Stimulated activated naive CD8-positive, alpha-beta T cell treated with anti-CD3 and anti-CD28 coated beads, Interleukin-15, amount 100 ng/mL, for 72 hours (primary cell): Measurements from ENCODE around the gene RAB6A.
"Not testable (repeated sequence)": the region's sequence is repeated elsewhere in the genome, so short reads cannot be mapped to it uniquely, and the experiment has no call there.

Experiments used
- ATAC-seq: fragments of 150-1000 bp; cut with Tn5 transposase; 2 replicates; pipeline ENCODE4 v1.10.0; 2021; ENCODE audit warnings: mild to moderate bottlenecking, moderate library complexity
- DNase-seq, 2 donors: peaks; one replicate each; pipeline ENCODE4 v3.0.0; 2021 to 2022
- H3K27ac Mint-ChIP-seq, 2 donors: one replicate each; pipeline ENCODE4 v1.8.0; 2022; ENCODE audit warnings: mild to moderate bottlenecking in 2 of 2, mixed read lengths in 2 of 2, moderate library complexity in 2 of 2
- H3K27me3 Mint-ChIP-seq: one replicate; pipeline ENCODE4 v1.8.0; 2022; ENCODE audit warnings: mixed read lengths
- H3K4me1 Mint-ChIP-seq: one replicate; pipeline ENCODE4 v1.8.0; 2022; ENCODE audit warnings: mild to moderate bottlenecking, mixed read lengths
- H3K4me3 Mint-ChIP-seq, 2 donors: one replicate each; pipeline ENCODE4 v1.8.0; 2022; ENCODE audit warnings: mild to moderate bottlenecking in 2 of 2, mixed read lengths in 2 of 2, moderate library complexity in 1 of 2
- H3K9me3 Mint-ChIP-seq, 2 donors: one replicate each; pipeline ENCODE4 v1.8.0; 2022; ENCODE audit warnings: mixed read lengths in 2 of 2

The RAB6A gene

DNA sequence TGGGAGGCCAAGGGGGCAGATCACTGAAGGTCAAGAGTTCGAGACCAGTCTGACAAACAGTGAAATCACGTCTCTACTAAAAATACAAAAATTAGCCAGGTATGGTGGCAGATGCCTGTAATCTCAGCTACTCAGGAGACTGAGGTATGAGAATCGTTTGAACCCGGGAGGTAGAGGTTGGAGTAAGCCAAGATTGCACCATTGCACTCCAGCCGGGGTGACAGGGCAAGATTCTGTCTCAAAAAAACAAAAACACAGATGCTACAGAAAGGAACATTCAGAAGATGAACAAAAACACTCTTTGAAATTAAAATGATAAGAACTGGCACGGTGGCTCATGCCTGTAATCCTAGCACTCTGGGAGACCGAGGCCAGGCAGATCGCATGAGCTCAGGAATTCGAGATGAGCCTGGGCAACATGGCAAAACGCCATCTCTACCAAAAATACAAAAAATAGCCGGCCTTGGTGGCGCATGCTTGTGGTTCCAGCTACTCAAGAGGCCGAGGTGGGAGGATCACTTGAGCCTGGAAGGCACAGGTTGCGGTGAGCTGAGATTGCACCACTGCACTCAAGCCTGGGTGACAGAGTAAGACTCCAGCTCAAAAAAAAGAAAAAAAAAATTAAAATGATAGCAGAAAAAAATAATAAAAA is 8.5 kb downstream of the RAB6A start:
- DNase-seq, result no peak
- no peaks in the 10 kb centered on the region for H3K9me3 Mint-ChIP-seq
- H3K4me3 Mint-ChIP-seq, result no peak overlapping the region
- H3K4me1 Mint-ChIP-seq, result peaks cover 44% of the 10 kb centered on the region
- no peak for ATAC-seq
- no peaks in the 10 kb centered on the region for H3K27me3 Mint-ChIP-seq
- peak overlapping the region; percentile 19 to 61 for H3K27ac Mint-ChIP-seq

DNA sequence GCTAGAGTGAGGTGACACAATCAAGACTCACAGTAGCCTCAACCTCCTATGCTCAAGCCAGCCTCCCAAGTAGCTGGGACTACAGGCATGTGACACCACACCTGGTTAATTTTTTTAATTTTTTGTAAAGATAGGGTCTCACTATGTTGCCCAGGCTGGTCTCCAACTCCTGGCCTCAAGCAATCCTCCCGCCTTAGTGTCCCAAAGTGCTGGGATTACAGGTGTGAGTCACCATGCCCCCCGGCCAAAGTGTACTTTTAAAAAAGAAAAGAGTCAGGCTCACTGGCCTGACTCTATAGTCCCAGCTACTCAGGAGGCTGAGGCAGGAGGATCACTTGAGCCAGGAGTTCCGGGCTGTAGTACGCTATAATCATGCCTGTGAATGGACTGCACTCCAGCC is 10.0 kb downstream of the RAB6A start:
- not testable (repeated sequence) for ATAC-seq, DNase-seq, H3K9me3 Mint-ChIP-seq, H3K4me3 Mint-ChIP-seq, H3K27me3 Mint-ChIP-seq
- Mint-ChIP-seq H3K27ac (peak overlapping the region in 1 of 2 donors; percentile 80), H3K4me1 (peaks cover 45% of the 10 kb centered on the region)

DNA sequence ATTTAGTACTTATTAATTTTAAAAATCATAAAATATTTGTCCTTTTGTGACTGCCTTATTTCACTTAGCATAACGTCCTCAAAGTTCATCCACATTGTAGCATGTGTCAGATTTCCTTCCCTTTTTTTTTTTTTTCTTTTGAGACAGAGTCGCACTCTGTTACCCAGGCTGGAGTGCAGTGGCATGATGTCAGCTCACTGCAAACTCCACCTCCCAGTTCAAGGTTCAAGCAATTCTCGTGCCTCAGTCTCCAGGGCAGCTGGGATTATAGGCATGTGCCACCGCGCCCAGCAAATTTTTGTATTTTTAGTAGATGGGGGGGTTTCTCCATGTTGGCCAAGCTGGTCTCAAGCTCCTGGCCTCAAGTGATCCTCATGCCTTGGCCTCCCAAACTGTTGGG is 10.6 kb downstream of the RAB6A start:
- Mint-ChIP-seq H3K9me3 (no peaks in the 10 kb centered on the region), H3K4me1 (peaks cover 45% of the 10 kb centered on the region), H3K4me3 (no peak overlapping the region), H3K27ac (no peak overlapping the region), H3K27me3 (no peaks in the 10 kb centered on the region)
- no peak for ATAC-seq
- DNase-seq, result no peak

DNA sequence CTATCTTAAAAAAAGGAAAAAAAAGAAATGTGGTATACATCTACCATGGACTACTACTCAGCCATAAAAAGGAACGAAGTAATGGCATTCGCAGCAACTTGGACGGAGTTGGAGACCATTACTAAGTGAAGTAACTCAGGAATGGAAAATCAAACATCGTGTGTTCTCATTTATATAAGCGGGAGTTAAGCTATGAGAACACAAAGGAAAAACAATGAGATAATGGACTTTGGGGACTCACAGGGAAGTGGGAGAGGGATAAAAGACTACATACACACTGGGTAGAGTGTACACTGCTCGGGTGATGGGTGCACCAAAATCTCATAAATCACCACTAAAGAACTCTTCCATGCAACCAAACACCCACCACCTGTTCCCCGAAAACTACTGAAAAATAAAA is 11.8 kb downstream of the RAB6A start:
- H3K4me3 Mint-ChIP-seq, result no peak overlapping the region
- ATAC-seq (no peak), DNase-seq (no peak)
- H3K27ac Mint-ChIP-seq, result no peak overlapping the region
- H3K4me1 Mint-ChIP-seq, result peaks cover 44% of the 10 kb centered on the region
- H3K9me3 Mint-ChIP-seq, result no peaks in the 10 kb centered on the region
- H3K27me3 Mint-ChIP-seq, result no peaks in the 10 kb centered on the region

DNA sequence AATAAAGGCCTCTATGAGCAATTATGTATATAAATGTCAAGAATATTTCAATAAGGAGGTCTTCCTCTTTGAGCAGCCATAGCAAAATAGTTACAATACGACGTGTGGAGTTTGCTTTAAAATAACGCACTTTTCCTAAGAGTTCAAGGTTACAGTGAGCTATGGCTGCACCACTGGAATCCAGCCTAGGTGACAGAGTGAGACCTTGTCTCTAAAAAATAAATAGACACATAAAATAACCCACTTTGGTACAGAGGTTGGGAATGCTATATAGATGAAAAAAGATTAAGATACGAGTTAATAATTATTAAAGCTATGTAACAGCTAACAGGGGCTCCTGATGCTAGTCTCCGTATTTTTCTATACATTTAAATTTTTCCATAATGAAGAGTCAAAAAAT is 12.6 kb downstream of the RAB6A start:
- DNase-seq (no peak), ATAC-seq (no peak)
- H3K27me3 Mint-ChIP-seq, result no peaks in the 10 kb centered on the region
- H3K9me3 Mint-ChIP-seq, result no peaks in the 10 kb centered on the region
- no peak overlapping the region for H3K4me3 Mint-ChIP-seq
- H3K4me1 Mint-ChIP-seq, result peaks cover 38% of the 10 kb centered on the region
- no peak overlapping the region for H3K27ac Mint-ChIP-seq

DNA sequence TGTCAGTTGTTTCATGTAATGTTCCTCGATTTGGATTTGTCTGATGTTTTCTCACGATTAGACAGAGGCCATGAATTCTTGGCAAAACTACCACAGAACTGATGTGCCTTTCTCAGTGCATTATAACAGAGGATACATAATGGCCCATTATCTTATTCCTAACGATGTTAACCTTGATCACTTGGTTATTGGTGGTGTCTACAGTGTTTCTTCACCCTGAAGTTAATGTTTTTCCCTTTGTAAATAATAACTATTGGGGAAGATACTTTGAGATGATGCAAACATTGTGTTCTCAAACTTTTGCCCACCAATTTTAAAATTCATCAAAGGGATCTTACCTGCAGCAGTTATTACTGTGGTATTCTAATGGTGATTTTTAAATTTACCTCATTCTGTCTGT is 13.1 kb downstream of the RAB6A start:
- ATAC-seq (no peak), DNase-seq (no peak)
- peaks cover 37% of the 10 kb centered on the region for H3K4me1 Mint-ChIP-seq
- no peak overlapping the region for H3K27ac Mint-ChIP-seq
- no peaks in the 10 kb centered on the region for H3K9me3 Mint-ChIP-seq
- no peaks in the 10 kb centered on the region for H3K27me3 Mint-ChIP-seq
- H3K4me3 Mint-ChIP-seq, result no peak overlapping the region

DNA sequence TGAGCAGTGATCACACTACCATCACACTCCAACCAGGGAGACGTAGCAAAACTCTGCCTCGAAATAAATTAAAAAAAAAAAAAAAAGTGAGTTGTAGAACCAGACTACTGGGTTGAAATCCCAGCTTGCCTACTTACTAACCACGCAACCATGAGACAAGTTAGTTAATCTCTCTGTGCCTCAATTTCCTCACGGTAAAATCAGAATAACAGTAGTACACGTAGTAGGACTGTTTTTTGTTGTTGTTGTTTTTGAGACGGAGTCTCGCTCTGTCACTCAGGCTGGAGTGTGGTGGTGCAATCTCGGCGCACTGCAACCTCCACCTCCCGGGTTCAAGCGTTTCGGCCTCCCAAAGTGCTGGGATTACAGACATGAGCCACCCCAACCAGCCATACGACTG is 14.2 kb downstream of the RAB6A start:
- Mint-ChIP-seq H3K27me3 (no peaks in the 10 kb centered on the region), H3K4me1 (peaks cover 26% of the 10 kb centered on the region), H3K4me3 (no peak overlapping the region), H3K9me3 (no peaks in the 10 kb centered on the region), H3K27ac (no peak overlapping the region)
- ATAC-seq (no peak), DNase-seq (no peak)

DNA sequence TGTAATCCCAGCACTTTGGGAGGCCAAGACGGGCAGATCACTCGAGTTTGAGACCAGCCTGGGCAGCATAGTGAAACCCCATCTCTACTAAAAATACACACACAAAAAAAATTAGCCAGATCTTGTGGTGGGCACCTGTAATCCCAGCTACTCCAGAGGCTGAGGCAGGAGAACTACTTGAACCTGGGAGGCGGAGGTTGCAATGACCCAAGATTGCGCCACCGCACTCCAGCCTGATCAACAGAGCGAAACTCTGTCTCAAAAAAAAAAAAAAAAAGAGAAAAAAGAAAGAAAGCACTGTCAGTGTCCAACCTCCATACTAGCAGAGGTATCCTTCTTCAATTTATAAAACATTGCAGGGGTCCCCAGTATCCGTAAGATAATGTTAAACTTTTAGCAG is 17.8 kb downstream of the RAB6A start:
- no peak for DNase-seq
- no peak for ATAC-seq
- no peak overlapping the region for H3K4me3 Mint-ChIP-seq
- H3K9me3 Mint-ChIP-seq, result no peaks in the 10 kb centered on the region
- peak overlapping the region in 1 of 2 donors; percentile 2 for H3K27ac Mint-ChIP-seq
- peaks cover 8% of the 10 kb centered on the region for H3K4me1 Mint-ChIP-seq
- no peaks in the 10 kb centered on the region for H3K27me3 Mint-ChIP-seq

DNA sequence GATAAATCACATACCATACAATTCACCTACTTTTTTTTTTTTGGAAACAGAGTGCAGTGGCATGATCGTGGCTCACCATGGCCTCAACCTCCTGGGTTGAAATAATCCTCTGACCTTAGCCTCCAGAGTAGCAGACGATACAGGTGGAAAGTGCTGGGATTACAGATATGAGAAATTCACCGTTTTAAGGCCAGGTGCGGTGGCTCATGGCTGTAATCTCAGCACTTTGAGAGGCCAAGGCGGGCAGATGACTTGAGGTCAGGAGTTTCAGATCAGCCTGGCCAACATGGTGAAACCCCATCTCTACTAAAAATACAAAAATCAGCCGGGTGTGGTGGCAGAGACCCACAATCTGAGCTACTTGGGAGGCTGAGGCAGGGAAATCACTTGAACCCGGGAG is 24.9 kb downstream of the RAB6A start:
- not testable (repeated sequence) for H3K4me3 Mint-ChIP-seq, H3K9me3 Mint-ChIP-seq, DNase-seq, H3K27me3 Mint-ChIP-seq, H3K27ac Mint-ChIP-seq, ATAC-seq
- peaks cover 21% of the 10 kb centered on the region for H3K4me1 Mint-ChIP-seq

DNA sequence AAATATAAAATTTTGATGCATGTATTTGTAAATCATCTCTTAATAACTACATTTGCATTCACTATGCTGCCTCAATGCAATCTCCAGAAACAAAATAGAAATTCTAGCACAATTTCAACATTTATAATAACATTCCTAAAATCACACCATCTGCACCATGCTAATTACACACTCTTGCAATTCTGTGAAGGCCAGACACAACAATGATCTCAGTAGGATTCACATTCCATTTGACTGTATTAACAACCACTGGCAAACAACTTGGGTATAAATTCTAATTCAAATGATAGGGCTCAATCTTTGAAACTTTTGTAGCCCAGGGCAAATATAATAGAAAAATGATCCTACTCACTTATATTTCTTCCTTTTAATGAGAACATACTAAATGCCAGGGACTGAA is 25.9 kb downstream of the RAB6A start:
- ATAC-seq, result no peak
- Mint-ChIP-seq H3K4me3 (no peak overlapping the region), H3K27ac (no peak overlapping the region), H3K27me3 (no peaks in the 10 kb centered on the region), H3K4me1 (peaks cover 27% of the 10 kb centered on the region), H3K9me3 (no peaks in the 10 kb centered on the region)
- no peak for DNase-seq

DNA sequence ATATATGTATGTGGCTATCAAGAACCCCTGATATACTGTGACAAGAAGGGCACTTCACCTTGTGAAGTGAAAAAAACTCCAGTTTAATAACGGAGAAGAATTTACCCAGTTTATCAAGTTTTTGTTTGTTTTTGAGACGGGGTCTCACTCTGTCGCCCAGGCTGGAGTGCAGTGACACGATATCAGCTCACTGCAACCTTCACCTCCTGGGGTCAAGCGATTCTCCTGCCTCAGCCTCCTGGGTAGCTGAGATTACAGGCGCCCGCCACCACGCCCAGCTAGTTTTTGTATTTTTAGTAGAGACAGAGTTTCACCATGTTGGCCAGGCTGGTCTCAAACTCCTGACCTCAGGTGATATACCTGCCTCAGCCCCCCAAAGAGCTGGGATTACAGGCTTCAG is 26.9 kb downstream of the RAB6A start:
- H3K27ac Mint-ChIP-seq, H3K27me3 Mint-ChIP-seq, ATAC-seq, DNase-seq, H3K4me3 Mint-ChIP-seq, H3K9me3 Mint-ChIP-seq: not testable (repeated sequence)
- peaks cover 36% of the 10 kb centered on the region for H3K4me1 Mint-ChIP-seq

DNA sequence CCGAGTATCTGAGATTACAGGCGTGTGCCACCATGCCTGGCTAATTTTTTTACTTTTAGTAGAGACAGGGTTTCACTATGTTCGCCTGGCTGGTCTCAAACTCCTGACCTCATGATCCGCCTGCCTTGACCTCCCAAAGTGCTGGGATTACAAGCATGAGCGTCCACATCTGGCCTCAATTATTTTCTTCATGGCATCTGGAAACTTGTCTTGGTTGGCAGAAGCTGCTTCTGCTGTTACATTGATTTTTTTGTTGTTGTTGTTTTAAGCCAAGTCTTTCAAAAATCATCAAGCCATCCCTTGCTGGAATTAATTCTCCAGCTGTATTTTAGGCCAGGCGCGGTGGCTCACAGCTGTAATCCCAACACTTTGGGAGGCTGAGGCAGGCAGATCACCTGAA is 27.9 kb downstream of the RAB6A start:
- H3K9me3 Mint-ChIP-seq, H3K27ac Mint-ChIP-seq, H3K27me3 Mint-ChIP-seq, DNase-seq, ATAC-seq, H3K4me3 Mint-ChIP-seq: not testable (repeated sequence)
- peaks cover 46% of the 10 kb centered on the region for H3K4me1 Mint-ChIP-seq

DNA sequence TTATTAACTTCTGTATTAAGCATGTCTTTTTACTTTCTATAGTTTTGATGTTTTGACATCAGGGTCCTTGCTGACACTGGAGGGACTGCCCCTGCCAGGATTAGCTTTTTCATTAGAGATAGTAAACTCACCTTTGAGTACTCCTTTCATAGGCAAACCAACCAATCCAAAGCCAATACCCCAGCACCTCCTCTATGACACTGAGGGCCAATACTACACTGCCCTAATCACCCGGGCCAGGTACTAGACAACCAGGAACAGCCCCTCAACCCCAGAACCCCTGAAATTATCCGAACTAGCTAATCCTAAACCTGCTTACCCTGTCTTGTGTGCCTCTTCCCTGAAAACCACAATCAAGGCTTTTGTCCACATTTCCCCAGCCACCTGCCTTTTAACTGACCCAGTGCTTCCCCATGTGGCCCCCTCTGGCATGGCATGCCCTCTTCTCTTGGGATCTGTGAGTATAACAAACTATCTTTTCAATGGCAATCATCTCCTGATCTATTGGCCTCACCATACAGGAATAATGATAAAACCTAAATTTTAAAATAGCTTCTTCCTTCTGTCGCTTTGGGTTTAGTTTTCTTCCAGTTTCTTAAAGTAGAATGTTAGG is 31.2 kb downstream of the RAB6A start:
- Mint-ChIP-seq H3K27ac (peak overlapping the region in 1 of 2 donors; percentile 80), H3K4me1 (peaks cover 43% of the 10 kb centered on the region), H3K27me3 (no peaks in the 10 kb centered on the region), H3K9me3 (no peaks in the 10 kb centered on the region), H3K4me3 (no peak overlapping the region)
- no peak for DNase-seq
- peak; percentile 49 for ATAC-seq

DNA sequence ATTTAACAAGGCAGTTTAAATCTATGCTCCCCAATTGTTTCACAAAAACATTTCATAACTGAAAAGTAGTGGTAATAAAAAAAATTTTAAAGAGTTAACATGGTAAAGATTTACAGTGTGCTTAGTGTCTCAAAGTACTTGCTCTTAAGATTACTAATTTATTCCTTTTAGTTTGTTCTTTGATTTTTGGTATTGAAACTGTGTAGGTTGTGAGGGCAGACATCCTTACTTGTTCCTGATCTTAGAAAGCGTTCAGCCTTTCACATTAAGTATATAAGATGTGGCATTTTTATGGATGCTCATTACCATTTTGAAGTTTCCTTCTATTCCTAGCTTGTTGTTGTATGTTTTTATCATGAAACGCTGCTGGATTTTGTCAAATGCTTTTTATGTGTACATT is 32.9 kb downstream of the RAB6A start:
- H3K4me1 Mint-ChIP-seq, result peaks cover 43% of the 10 kb centered on the region
- ATAC-seq, result no peak
- no peak overlapping the region for H3K27ac Mint-ChIP-seq
- H3K27me3 Mint-ChIP-seq, result no peaks in the 10 kb centered on the region
- no peaks in the 10 kb centered on the region for H3K9me3 Mint-ChIP-seq
- no peak overlapping the region for H3K4me3 Mint-ChIP-seq
- no peak for DNase-seq

DNA sequence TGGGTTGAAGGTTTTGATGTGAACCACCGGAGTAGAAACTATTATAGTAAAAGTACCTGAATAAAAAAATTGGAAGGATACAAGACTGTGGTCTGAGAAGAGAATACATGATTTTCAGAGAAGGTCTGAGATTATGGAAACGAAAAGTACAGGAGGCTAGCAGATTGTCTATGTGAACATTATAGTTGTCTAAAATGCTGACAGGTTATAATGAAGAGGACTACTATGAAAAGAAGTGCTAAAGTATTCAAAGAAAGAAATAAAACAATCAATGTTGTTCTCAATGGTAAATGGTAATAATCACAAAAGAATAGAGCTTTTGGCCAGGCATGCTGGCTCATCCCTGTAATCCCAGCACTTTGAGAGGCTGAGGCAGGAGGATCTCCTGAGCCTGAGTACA is 34.0 kb downstream of the RAB6A start:
- H3K27ac Mint-ChIP-seq, result no peak overlapping the region

DNA sequence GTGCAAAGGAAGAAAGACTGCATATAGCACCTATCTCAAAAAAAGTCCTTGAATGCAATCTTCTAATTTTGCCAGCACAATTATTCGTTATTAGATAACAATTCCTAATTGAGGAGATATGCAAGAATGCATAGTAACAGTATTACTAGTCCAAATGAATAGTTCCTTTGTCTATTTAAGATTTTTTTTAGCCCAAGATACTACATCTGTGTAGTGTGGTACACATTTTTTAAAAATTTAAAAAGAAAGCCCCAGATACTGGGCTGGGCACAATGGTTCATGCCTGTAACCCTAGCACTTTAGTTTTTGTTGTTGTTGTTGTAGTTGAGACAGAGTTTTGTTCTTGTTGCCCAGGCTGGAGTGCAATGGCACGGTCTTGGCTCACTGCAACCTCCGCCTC is 43.7 kb downstream of the RAB6A start:
- peaks cover 0 to 4% of the 10 kb centered on the region in 2 donors for H3K9me3 Mint-ChIP-seq
- no peak for ATAC-seq

More for the DNA sequence above, 34.0 kb downstream of the RAB6A start:
- no peak for ATAC-seq
- Mint-ChIP-seq H3K9me3 (peaks cover 0 to 2% of the 10 kb centered on the region in 2 donors), H3K27me3 (no peaks in the 10 kb centered on the region), H3K4me1 (peaks cover 43% of the 10 kb centered on the region), H3K4me3 (no peak overlapping the region)
- DNase-seq, result no peak

More for the DNA sequence above, 43.7 kb downstream of the RAB6A start:
- no peak for DNase-seq
- H3K27ac Mint-ChIP-seq, result no peak overlapping the region
- no peaks in the 10 kb centered on the region for H3K27me3 Mint-ChIP-seq
- H3K4me1 Mint-ChIP-seq, result peaks cover 6% of the 10 kb centered on the region
- H3K4me3 Mint-ChIP-seq, result no peak overlapping the region
